Measurements from ENCODE around the gene CCDC88C.

CCDC88C gene

DNA sequence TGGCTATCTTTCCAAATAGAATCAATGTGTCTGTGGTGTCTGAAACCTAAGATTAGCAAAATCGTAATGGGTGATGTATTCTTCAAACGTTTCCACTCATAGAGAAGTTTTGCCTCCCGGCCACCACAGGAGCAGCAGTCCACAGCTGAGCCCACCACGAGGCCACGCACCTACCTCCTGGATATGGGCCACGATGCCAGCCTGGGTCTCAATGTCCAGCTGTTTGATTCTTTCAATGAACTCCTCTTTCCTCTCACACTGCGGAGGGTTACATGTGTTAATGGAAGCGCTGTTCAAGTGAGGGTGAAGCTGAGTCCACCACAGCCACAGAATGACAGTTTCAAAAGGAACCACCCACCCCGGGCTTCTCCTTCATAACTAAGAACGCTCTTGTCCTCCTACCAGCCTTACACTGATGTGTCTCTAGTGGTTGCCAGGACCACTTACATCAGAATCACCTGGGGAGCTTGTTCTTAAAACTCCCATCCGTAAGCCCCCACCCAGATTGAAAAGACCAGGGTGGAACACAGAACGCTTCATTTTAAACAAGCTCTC, 75.3 kb downstream of the CCDC88C start:
- no peak for DNase-seq

DNA sequence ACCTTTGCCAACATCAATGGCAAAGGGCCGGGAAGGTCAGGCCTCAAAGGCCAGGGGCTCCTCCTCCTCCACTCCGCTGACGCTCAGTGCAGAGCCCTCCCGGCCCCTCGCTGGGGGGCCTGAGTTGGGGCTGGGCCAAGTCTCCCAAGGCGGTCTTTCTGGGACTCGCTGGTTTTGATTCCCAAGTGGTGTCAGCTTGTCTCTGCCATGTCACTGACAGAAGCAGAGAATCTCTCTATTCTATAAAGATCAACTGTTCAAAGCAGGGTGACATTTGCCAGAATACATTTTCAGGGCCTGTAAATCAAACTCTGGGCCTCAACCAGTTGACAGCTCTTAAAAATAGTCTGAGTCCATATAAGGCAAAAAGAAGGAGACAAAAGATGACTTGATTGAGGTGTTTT, 75.9 kb downstream of the CCDC88C start:
- DNase-seq, result no peak

DNA sequence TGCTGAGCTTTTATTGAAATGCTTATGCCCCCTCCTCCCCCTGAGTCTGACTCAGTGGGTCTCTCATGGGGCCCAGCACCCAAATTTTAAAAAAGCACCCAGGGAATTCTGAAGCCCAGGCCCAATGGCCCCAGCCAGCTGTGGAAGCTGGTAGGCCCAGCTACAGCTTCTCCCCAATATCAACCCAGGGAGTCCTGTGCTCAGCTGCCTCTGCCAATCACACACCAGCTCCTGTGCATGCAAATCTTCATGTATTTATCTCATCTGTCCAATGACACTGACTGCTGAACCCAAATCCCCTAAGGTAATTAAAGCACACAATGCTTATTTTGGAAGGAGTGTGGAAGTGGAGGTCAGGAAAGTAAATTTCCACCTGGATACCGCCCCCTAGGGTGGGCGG, 76.3 kb downstream of the CCDC88C start:
- DNase-seq, result no peak

DNA sequence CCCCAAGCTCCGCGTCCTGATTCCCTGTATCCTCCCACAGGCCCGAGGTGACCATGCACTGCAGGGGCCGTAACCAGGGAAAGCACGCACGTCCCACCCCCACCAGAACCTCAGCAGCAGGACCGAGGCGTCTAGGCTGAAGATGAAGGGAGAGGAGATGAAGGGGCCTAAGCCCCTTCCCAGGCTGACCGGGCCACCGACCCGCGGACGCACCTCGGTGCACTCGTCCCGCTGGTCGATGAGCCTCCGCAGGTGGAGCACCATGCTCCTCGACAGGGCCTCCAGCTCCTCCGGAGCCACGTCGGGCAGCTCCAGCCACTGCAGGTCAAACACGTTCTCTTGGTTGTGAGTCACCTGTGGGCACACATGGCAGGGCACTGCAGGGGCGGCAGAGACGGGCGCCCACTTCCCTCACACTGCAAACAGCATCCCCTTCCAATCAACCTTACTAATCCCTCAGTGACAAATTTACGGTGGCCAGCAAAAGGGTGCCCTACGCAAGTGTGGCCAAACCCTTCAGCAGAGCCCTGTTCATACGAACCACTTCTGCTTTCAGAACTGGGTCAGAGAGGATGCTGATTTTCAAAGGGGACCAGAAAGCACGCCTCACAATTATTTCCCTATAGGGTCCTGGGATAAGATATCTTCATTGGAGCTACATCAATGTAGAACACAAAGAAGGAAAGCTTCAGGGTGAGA, 77.8 kb downstream of the CCDC88C start:
- no peak for DNase-seq

DNA sequence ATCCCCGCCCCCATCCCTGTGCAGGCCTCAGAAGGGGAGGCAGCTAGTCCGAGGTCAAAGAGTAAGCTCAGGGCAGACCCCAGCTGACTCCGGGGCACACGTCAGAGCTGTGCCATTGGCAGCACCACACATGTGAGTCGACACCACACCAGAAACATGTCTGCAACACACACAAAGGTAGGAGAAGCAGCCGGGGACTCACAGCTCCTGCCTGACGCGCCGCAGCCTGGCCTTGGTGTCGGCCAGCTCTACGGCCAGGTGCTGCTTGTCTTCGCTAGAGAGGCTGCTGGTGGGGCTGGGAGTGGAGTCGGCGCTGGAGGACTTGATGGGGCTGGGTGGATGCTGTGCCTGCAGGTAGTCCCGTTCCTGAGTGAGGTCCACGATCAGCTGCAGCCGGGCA, 78.5 kb downstream of the CCDC88C start:
- no peak for DNase-seq

DNA sequence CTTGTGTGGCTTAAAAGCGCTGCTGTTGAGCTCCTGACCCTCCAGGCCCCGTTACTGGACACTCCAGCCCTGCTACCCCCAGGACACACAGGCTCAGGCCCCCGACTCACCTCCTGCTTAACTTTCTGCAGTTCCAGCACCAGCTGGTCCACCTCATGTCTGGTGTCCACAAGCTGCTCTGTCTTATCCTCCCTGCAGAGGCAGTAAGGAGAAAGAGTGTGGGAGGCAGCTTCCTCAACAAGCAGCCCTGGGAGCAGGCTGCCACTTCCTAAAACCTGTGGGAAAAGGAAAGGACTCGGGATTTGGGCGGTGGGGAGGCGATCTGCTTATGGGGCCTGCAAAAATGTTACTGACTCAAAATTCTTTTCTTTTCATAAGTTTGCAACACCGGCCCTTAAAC, 79.2 kb downstream of the CCDC88C start:
- no peak for DNase-seq

DNA sequence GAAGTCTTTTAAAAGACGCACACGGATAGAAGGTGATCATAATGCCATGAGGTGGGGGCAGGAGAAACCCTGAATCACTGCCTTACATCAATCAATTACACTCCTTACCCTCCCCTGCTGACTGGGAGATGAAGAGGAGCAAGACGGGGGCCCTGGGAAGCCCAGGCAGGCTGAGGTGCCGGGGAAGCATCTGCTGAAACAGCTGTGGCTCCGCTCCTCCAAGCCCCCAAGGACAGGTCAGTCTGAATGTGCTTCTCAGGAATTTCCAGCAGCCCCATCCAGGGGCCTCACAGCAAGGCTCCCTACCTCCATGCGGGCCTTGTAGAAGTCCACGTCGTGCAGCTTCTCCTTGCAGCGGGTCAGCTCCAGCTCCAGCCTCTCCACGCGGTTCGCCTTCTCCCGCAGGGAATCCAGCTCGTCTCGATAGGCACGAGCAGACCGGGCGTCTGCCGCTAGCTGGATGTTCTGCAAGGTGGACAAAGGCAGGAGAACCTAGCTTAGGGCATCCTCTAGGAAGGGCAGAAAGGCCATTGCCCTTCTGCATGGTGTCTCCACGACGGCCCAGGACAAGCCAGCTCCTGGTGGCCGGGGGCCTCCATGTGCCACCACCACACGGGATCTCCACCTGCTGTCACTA, 79.8 kb downstream of the CCDC88C start:
- DNase-seq, result no peak

DNA sequence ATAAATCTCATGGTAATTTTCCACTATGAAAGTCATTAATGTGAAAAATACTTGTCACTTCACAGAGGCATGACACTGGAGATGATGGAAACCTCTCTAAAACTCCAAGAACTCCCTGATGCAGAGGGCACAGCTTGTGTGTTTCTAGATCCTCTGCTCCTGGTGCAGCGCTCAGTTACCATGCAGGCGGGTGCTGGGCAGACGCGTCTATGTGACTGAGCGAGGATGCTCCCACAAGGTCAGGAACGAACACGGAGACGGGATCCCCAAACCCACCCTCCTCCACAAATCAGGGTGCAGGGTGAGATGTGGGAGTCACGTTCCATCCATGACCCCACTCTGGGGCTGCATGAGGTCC, 81.5 kb downstream of the CCDC88C start:
- no peak for DNase-seq

DNA sequence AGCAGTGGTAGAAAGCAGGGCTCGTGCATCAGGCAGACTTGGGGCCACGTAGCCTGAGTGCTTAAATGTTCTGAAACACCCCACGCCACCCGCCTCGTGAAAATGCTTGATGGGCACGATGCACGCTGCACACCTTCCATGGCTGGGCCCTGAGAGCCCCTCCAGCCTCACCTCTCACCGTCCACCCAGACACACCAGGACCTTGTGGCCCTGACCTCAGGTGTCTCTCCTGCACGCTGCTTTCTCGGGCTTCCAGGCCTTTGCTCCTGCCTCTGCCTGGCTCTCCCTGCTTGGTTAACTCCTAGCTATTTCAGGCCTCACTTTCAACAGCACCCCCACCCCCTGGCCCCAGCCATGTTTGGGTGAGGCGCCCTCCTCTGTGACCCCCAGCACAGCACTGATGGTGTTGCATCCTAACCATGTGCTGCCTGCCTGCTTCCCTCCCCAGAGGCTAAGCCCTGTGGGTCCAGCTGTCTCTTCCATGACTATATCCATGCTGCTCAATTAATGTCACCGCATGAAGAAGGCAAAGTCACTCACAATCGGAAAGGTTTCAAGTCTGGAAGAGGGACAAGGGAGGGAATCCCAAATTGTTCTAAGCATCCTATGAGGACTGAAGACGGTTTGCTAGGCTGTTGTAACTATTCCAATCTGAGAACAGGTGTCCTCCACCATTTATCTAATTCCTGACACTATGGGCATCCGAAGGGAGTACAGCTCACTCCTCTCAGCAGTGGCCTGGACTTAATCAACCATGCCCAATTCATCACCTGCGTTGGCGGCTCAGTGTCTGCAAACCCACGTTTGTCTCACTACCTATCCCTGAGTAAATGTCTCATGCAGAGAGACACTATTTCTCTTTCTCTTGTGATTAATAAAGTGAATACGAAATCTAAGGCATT, 82.2 kb downstream of the CCDC88C start:
- DNase-seq, result no peak

DNA sequence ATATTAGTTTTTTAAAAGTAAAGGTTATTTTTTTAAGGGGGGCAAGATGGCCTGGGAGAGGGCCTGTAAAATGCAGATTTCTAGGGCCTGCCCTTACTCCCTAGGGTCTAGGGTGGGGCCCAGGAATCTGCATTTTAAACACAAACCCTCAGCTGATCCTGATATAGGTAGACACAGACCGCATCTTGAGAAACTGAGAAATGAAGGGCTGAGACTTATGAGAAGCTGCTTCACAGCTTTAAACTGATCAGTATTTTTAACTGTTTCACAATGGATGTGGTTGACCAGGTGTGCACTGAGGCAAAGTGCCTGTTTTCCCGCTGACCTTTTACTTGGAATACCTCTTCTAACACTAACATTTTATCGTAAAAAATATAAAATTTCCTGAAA, 84.0 kb downstream of the CCDC88C start:
- no peak for DNase-seq

DNA sequence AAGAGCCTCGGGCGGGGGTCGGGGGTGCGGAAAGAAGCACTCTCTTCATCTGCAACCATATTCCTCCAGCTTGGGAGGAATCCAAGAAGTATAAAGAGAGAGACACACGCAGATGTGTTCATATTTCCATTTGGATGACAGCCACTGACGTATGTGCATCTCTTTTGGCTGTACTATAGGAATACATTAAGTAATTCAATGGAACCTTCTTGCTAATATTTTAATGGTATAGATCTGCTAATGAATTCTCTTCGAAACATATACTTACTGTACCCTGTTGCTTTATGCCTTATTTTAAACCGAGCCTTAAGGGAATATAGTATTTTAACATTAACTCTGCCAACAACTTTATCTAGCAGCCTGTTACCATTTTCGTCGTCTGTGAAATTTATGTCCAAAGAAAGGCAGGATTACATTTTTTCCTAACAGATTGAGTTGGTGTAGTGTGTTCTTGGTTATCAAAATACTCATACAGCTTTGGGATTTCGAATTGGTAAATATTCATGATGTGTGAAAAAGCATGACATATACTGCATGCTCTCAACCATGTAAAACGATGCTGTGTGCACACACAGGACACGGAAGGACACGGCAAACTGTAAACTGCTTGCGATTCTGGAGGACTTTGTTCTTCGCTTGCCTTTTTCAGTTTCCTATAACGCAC, 84.5 kb downstream of the CCDC88C start:
- DNase-seq, result no peak

DNA sequence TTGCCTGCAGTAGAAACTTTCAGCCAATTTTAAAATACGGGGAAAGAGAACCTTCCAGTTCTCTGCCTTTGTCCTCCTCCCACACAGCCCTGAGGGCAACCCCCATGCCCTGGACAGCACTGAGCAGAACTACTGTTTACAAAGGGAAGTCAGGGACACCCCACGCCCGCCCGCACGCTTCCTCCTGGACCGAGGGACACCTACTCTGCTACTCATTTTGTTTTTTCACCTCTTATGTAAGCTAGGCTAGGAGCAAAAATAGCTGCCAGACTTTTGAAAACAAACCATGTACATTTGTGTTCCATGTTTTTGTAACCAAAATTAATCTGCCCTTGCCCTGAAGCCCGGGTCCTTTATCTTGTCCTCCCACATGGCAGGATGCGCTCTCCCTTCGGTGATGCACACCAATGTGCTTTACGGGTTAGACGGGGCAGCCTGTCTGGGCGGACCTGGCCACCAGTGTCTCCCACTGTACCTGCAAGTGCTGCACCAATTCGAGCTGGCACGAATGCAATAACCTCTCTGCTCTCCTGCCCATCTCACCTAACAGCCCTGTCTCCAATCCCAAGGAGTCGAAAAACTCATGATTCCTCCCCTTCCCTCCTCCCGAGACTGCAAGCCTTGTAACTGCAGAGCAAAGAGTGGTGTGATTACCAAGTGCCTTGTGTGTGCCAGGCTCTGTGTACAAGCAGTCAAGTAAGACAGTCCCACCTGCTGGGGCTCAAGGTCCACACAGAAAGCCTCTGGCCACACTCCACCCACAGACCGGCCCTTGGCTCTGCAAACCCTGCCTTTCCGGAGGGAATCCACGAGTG, 85.2 kb downstream of the CCDC88C start:
- DNase-seq, result no peak

DNA sequence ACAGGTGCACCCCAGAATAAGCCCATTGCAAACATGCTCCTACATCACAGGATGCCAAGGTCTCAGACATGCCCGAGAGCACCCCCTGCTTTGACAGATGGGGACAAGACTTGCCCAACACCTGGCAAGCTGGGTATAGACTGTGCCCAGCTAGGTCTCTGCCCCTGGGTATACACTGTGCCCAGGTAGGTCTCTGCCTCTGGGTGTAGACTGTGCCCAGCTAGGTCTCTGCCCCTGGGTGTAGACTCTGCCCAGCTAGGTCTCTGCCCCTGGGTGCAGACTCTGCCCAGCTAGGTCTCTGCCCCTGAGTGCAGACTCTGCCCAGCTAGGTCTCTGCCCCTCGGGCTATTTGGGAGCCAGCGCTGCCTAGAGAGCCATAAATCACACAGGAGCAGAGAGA, 85.9 kb downstream of the CCDC88C start:
- DNase-seq, result no peak

DNA sequence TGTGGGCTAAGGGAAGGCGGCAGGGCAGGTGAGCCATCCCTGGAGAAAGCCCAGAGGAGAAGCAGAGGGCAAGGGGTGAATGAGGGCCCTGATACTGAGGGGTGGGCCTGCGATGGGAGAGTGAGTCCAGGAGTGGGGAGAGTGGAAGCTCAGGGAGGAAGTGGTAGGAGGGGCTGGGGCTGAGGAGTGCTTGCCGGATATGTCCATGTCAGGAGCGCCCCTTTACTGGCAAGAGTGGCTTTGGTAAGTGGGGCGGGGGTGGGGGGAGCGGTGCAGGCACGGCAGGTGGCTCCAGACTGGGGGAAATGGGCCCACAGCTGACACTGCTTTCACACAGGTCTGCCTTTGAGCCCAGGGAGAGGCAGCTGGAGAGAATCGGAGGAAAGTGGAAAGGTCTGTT, 86.8 kb downstream of the CCDC88C start:
- no peak for DNase-seq

DNA sequence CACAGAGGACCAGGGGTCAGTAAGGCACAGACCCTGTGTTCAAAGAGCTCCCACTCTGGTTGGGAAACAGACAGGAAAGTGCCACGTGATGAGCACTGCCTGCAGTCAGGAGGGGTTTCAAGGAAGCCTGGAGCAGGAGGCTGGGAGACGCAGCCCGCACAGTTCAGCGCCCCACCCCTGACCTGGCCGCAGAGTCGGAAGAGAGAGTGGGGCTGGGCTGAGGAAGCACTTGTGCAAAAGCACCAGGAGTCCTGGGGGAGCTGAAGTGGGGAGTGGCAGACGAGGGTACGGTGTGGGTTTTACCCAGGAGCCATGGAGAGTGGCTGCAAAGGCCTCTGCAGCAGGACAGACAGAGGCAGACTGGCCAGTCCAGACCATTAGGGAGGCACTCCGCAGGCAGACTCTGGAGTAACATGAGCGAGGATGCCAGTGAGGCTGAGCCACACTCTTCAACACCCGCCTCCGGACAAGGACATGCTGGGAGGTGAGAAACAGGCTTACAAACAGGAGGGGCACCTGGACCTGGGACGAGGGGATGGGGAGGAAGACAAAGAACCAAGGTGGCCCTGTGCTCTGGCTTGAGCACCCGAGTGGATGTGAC, 87.4 kb downstream of the CCDC88C start:
- DNase-seq, result no peak

DNA sequence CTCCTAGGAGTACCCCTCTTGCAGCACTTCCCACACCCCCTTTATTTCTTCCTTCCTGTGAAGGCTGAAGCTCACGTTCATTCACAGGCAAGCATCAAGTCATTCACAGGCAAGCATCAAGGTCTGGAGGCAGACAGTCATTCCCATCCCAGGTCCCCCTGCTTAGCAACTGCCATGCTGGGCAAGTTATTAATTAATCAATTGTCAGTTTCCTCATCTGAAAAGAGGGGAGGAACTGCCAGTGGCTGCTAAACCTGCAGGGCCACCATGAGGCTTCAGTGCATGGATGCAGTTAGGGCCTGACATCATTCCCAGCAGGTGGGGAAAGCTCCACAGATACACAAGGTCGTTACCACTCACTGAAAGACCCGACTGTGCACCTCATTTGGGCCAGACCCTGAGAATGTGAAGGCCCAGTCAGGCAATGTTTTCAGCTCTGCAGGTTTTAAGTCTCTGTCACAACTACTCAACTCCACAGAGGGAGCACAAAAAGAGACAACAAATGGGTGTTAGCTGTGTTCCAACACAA, 88.1 kb downstream of the CCDC88C start:
- no peak for DNase-seq

DNA sequence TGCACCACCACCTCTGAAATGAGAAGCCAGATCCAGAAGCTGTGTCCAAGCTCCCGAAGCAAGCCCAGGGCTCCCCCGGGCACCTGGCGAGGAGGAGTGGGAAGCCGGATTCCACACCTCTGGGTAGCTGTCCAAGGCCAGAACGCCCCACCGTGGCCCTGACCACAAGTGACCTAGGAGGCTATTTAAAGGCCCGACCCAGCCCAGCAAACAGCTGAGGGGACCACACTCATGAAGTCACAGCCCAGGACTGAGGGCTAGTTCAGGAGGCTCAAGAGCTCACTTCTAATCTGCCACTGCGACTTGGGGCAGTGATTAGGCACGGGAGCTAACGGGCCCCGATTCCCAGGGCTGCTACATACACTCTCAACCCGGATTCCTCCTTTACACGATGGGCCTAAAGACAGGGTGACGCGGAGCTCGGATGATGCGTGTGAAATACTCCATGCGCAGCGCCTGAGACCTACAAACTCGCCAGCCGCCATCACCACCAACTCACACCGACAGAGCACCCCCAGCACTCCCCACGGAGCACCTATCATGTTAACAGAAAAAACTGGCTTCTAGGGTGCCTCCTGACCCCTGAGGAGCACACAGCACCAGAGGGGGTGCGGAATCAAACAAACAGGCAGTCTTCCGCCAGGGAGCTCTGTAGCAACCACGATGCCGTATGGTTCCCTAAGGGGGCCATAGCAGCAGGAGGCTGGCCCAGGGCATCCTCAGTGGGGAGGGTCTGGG, 89.1 kb downstream of the CCDC88C start:
- no peak for DNase-seq

DNA sequence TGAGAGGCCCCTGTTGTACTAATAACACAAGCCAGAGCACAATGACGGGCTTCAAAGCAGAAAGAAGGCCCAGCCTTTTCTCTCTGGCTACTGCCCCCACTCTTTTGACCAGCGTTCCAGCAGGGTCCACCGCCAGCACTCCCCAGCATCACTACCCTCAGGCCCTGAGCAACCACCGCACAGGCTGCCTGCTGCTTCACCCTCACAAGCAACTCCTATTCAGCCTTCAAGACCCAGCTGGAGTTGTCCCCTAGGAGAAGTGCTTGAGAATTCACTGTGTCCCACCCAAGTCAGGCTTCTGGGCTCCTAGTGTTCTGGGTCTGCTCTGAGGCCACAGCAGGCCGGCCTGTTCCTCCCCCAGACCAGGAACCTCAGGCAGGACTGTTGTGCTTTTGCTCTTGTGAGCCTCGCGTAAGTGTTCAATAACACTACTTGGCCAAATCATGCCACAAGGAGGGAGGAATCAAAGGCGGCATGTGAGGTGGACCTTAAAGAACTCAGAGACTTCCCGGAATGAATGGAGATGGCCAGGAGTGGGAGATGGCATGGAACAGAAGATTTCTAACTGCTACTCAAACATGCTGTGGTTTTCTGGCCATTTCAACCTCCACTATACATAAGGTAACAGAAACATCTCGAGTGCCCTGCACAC, 89.8 kb downstream of the CCDC88C start:
- DNase-seq, result no peak

DNA sequence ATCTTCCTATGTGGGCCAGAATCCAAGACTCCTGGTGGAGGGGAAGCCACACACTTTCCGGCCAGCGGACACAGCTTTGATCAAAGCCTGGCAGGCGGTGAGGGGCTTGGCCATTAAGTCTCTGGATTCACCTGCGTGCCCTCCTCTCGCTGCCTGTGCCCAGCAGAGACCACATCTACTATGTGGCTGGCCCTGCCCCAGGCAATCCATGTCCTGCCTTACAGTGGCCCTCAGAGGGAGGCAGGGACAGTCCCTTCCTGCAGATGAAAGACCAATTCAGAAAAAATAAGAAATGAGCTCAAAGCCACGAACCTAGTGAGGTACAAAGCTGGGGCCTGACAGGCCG, 90.4 kb downstream of the CCDC88C start:
- no peak for DNase-seq

DNA sequence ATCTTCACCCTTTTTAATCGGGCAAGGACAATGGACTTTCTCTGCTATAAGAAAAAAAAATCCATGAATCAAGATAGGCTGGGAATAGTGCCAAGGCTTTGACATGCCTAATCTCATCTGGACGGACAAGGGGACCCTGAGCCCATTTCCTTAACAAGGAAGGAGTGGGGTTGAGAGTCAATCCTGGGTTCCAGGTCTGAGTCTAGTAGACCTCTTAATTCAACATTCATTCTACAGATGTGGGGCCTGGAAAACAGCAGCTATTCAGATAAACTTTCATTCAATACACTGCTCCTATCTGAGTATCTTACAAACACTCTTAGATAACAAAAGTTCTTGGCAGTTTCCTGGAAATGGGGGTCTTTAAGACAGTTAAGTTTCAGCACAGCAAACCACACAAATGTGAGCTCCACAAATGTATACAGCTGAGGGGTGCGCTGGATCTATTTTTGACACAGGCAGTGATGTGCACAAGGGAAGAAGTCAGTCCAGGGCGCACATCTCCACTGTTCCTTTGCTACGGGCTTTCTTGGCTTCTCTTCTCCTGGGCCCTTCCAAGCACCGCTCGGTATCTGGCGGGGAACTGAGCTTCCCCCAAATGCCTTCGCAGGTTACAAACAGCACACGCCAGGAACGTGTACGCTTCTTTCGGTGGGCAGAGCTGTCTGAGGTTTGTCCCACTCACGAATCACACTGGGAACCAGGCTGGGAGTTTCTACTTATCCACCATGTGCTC, 90.9 kb downstream of the CCDC88C start:
- DNase-seq, result no peak
